ENCODE data around the gene DOCK1.

DOCK1 gene

DNA sequence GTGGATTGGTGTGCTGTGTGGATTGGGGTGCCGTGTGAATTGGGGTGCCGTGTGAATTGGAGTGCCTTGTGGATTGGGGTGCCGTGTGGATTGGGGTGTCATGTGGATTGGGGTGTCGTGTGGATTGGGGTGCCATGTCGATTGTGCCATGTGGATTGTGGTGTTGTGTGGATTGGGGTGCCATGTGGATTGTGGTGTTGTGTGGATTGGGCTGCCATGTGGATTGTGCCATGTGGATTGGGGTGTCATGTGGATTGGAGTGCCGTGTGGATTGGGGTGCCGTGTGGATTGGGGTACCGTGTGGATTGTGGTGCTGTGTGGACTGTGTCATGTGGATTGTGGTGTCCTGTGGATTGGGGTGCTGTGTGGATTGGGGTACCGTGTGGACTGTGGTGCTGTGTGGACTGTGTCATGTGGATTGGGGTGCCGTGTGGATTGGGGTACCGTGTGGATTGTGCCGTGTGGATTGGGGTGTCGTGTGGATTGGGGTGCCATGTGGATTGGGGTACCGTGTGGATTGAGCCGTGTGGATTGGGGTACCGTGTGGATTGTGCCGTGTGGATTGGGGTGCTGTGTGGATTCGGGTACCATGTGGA lies 523.3 kb downstream of the DOCK1 start:
- no peak for DNase-seq (ENCODE audit: low read depth)

DNA sequence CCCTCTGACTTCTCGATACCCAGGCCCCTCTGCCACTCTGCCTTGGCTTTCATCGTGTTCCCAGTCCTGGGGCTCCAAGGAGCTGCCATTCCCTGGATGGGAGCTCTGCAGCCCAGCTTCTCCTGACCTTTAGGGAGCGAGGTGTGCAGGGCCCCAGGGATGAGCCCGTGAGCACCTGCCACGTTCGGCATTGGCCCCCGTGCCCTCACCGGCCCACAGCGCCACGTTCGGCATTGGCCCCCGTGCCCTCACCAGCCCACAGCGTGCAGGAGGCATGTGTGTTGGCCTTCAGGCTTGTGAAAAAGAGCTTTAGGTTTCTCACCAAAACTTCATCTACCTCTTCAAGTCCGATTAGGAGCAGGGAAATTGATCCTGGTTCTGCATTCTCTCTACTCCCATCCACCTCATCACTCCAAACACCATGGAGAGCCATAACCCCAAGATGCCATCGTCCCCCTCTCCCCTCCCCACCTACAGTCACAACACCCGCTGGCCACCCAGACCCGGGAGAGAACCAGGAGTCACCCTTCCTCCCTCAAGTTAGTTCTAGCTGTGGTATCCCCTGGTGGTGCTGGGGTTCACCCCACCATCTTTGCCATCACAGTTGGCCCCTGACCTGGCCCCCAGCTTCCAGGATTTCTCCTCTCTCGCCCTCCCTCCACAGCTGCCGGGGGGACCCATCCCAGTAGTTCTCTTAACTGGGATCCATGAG lies 524.5 kb downstream of the DOCK1 start:
- no peak for DNase-seq (ENCODE audit: low read depth)

DNA sequence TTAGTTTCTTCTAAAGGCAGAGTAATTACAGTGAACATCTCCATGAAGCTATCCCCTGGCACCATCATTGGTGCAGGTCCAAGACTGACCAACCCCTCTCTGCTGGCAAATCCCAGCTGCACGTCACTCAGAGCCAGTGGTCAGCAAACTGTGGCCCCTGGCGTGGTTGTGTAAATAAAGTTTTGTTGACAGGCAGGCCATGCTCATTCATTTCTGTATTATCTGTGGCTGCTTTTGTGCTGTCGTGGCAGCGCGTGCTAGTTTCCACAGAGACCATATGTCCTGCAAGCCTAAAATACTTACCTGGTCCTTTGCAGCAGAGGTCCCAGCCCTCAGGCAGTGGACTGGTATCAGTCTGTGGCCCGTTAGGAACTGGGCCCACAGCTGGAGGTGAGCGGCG lies 526.3 kb downstream of the DOCK1 start:
- DNase-seq (ENCODE audit: low read depth), result no peak

DNA sequence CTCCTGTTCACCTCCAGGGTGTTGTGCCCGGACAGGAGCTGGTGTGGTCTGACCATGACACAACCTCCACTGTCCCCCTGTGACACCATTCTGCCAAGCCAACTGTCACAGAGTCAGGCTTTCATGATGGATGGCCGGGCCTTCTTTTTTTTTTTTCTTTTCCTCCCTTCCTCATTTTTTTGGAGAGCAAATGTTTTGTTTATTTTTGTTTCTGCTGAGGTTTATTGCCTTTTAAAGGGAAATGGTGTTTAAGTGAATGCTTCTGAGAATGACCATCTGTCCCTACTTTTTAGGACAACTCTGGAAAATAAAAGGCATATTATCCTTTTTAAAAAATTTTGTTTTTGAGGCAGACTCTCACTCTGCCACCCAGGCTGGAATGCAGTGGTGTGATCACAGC lies 528.8 kb downstream of the DOCK1 start:
- DNase-seq (ENCODE audit: low read depth), result no peak

DNA sequence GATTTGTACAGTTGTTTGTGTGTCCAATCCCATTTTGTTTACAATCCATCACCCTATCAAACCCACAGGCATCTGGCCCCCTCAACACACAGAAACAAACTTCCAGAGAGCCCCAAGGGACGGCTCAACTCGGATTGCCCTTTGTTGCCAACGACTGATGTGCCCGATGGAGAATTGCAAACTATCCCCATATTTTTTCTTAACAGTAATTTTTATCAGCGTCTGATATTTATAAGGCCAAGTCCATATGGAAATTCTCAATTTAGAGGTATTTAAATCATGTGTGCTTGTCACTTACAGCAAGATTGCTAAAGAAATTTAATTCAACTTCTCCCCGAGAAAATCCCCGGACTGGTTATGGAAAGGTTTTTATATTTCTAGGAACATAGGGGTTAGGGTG lies 530.0 kb downstream of the DOCK1 start:
- no peak for DNase-seq (ENCODE audit: low read depth)

DNA sequence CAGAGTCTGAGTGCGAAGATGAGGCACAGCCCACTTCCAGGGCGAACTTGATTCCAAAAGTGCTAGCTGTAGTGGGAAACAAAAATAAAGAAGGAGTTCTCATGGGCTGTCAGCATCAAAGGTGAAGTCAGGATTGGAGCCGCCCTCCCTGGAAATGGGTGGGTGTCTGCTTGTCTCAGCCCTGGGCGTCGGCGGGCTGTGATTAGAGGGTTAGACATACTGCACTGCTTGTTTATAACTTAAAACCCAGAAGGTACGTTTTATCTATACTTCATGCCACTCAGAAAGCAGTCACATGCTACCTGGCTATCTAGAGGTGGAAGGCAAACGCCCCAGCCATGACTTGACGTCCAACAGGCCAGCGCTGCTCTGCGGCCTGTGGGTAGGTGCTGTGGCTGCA lies 535.1 kb downstream of the DOCK1 start:
- DNase-seq (ENCODE audit: low read depth), result no peak

DNA sequence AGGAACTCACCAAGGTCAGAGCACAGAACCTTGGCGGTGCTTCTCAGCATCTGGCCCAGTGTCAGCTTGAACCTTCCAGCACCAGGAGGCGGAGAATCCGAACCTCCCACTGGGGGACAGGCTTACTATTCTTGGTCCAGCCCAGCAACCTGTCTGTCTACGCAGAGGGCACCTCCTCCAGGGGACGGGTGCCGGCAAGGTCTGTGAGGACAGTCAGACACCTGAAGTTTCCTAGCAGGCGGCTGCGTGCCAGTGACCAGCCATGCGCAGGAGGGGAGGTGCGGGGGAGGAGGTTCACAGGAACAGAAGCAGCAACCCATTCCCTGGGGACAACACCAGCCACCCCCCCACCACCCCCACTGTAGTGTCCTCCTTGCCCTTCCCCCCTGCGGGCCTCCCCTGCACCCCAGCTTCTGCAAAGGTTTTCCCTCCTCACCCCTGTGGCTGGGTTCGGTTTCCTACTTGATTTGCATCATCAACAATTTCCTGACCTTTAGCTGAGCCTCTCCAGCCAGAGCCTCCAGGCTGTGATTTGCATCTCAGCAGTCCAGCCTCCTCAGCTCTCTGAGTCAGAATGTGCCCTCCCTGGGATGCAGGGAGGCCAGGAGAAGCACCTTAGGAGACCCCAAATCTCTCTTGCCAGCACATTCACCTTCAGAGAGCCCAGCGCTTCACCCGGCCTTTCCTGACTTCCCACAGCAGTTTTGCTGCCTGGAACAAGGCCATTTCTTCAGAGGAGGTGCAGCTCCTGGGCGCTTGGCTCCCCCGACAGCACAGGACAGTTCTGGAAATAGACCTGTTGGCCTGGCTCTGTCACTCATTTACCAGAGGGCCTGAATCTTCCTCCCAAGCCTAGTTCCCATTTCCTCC lies 536.4 kb downstream of the DOCK1 start:
- DNase-seq (ENCODE audit: low read depth), result no peak

DNA sequence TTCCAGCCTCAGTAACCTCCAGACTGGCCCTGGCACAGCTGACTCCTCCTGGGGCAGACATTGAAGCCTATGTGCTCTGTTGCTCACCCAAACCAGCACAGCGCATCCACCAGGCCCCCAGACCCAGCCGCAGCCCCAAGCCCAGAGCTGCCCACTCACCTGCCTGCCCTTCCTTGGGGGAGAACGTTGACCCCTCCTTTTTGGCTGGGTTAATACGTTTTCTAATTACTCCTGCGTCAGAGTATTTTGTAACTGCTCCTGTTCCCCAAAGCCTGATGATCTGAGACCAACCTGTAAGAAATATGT lies 536.9 kb downstream of the DOCK1 start:
- DNase-seq (ENCODE audit: low read depth), result no peak

DNA sequence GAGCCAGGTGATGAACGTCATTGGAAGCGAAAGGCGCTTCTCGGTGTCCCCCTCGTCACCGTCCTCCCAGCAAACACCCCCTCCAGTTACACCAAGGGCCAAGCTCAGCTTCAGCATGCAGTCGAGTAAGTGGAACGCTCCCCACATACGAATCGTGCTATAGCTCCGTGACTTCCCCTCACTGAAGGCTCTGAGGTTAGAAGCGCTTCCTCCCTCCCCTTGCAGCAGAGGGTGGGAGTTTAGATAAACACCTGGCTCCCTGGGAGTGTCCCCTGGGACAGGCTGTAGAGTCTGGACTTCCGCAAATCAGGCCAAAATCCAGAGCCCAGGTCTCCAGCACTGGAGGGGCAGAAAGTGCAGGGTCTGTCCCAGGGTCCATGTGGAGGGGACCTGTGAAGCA lies 538.9 kb downstream of the DOCK1 start:
- DNase-seq (ENCODE audit: low read depth), result no peak

DNA sequence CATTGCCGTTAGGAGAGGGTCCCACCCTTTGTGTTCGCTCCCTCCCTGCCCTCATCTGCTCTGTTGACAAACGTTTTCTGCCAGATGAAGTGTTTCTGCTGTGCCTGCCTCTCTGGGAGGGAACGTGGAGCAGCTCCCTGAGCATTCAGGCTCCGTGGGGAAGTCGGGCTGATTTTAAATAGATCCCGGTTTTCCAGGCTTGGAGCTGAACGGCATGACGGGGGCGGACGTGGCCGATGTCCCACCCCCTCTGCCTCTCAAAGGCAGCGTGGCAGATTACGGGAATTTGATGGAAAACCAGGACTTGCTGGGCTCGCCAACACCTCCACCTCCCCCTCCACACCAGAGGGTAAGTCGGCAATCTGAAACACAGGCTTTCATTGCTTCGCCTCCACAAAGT lies 542.0 kb downstream of the DOCK1 start:
- no peak for DNase-seq (ENCODE audit: low read depth)

DNA sequence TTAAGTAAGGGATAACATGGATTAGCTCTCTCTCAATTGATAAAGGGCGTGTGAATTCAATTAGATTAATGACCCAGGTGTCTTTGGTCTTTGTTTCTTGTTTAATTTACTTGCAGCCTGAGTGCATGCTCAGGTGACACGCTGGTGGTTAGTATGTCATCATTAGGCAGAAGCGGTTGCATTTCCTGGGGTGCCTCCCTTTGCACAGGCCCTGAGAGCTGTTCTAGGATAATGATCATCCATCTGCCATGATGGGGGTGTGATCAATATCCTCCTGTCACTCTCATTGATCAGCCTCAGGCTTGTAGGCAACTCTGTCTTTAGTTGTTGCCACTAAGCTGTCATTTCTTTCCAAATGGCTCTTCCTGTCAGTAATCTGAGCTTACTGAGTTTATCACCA lies 544.3 kb downstream of the DOCK1 start:
- DNase-seq (ENCODE audit: low read depth), result no peak

DNA sequence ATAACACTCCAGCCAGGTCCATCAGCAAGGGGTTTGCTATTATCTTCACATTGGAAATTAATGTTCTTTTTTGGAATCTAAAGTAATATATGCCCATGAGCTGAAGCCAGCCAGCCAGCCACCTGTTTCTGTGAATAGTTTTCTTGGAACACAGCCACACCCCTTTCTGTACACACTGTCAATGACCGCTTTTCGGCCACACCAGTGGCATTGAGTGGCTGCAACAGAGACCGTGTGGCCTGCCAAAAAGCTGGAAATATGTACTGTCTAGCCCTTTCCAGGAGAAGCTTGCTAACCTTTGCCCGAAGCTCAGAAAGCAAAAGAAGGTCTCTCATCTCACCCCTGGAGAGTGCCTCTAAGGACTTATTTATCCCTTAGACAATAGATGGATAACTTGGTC lies 545.4 kb downstream of the DOCK1 start:
- DNase-seq (ENCODE audit: low read depth), result no peak

DNA sequence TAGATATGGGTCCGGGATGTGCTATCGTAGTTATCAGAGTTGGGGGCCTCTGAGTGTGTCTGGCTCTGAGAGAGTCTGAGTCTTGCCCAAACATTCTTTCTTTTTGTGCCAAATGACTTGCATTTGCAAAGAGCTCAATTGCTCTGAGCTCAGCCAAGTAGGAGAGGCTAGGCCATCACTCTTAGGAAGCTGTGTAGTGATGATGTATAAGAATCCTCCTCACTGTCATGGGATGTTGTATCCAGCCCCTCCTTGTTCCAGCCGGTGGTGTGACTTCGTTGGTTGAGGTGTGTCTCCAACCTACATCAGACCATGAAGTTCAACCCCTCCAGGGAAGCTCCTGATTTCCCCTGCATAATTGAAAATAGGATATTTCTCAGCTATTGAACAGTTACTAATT lies 546.4 kb downstream of the DOCK1 start:
- no peak for DNase-seq (ENCODE audit: low read depth)

DNA sequence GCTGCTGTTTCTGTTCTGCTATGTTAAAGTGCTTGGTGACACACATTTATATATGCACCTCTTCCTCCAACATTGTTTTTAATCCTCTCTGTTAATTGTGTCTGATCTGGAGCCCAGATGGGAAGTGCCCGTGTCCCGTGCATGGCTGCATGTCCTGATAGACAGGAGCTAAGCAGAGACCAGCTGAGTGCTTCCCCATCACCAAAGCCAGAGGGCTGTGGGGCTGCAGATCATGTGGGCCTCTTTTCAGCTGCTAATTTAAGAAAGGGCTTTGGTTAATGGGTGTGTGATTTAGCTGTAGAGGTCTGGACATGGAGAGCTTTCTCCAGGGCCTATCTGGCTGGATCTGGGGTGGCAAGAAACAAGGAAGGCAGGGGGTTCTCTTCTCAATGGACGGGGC lies 547.3 kb downstream of the DOCK1 start:
- DNase-seq (ENCODE audit: low read depth), result no peak

DNA sequence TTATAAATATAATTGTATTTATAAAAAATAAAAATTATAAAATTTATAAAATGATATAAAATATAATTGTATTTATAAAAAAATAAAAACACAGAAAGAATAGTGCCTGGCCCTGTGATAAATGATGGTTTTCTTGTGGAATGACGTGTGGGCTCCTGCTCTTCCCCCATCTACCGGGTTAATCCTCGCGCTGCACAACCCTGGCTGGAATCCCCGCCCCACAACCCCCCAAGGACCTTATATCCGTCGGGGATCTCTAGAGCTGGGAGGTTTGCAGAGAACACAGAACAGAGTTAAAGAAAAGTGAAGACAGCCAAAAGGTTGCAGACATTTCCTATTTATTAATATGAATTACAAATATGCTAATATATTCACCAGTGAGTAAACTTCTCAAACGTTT lies 548.5 kb downstream of the DOCK1 start:
- no peak for DNase-seq (ENCODE audit: low read depth)

DNA sequence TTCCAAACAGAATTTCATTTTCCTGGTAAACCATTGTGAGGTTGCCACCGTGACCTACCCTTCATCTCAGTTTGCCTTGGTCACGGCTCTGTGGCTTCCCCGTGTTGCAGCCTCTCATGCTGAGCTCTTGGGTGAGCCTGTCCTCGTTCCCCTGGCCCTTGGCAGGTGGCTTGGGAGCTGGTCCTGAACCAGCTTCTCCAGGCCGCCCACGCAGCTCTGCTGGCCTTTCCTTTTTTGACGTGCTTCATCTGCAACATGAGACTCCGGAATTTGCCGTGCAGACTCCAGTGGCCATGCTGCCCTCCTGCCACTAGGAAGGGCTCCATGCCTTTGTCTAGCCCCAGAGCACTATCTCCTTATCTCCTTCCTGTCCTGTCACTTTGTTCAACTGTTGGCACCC lies 550.9 kb downstream of the DOCK1 start:
- no peak for DNase-seq (ENCODE audit: low read depth)

DNA sequence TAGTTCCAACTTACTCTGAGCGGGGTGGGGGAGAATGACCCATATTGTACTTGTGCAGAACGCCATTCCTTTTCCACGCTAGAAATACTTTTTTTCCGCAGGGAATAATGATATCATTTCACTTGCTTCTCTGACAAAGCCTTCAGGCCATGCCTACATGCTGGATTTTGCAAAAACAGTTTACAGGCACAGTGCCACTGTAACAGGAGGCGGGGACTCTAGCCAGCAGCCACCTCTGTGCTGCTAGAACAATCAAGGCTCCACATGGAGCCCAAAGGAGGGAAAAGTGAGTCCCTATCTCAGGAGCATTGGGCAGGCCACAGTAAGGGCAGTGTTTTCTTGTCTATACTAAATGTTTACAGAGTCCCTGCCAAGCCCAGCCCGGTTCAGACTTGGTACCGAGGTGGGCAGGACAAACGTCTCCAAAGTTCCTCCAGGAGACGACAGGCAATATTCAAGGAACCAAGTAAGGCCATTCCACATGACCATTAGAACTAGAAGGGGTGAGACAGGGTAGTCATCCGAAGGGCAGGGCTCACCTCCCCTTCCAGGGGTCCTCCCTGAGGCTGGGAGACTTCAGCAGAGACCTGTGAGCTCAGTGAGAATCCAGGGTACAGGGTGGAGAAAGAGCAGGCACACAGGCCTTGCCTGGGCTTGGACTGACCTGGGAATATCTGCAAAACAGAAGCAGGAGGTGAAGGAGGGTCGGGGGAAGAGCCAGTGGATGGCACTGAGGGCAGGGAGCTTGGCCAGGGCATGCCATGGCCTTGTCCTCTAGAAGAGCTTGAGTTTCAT lies 553.0 kb downstream of the DOCK1 start:
- DNase-seq (ENCODE audit: low read depth), result no peak

DNA sequence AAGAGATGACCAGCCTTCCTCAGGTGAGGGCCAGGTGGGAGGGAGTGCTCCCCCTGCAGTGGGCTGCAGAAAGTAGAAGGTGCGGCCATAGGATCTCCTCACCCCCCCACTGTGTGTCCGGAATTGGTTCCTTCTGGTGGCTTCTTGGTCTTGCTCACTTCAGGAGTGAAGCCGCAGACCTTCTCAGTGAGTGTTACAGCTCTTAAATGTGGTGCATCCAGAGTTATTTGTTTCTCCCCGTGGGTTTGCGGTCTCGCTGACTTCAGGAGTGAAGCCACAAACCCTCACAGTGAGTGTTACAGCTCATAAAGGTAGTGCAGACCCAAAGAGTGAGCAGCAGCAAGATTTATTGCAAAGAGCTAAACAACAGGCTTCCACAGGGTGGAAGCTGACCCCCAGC lies 553.6 kb downstream of the DOCK1 start:
- no peak for DNase-seq (ENCODE audit: low read depth)

DNA sequence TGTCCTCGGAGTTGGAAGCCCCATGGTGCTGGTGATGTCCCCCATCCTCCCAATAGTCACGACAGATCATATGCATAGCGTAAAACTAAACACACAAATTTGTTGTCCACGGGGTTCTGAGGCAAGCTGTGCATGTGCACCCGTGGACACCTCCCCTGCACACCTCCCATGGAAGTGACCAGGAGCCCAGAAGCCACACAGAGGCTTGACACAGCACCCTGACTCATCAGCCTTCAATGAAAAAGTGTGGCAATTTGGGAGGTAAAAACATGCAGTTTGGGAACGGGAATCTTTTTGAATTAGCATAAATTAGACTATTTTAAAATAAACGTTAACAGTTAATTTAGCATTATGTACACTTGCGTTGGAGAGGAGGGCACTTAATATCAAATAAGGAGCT lies 554.7 kb downstream of the DOCK1 start:
- no peak for DNase-seq (ENCODE audit: low read depth)

DNA sequence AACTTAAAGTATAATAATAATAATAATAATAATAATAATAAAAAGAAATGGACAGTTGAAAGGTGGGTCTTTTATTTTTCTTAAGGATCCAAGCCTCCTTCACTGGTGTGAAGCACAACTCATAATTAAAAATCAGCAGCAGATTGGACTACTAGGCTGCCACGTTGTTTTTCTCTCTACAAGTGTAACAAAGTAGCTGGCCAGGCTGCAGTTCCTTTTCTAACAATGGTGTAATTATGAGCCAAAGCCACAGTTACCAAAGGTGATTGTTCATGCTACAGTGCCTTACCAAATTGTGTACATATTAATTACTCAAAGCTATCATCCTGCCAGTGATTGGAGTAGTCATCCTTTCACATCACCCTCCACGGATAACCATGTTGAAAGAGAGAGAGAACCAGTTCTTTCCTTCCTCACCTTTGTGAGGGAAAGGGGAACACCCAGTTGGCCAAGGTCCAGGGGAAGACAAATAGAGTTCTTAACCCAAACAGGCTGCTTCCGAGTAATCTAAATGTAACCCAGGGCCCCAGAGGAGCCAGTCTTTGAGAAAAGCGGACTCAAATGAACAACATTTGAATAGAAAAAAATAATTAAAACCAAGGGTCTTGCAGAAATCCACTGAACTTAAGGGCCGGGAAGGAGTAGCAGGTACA lies 557.5 kb downstream of the DOCK1 start:
- DNase-seq (ENCODE audit: low read depth), result no peak

DNA sequence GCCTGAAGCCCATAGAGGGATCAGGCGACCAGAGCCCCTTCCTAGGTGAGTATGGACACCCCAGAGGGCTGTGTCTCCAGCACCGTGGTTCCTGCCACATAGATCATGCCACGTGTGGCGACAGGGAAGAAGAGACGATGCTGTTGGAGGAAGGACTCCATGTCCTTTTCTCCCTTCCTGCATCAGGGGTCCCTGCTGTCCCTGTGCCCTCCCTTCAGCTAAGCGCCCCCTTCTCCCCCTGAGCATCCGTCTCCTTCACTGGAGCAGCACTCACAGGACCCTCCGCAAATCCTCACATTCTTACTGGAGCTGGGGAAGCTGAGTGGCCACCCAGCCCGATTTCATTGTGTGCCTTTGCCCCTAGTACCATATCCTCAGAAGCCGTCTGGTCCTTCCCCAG lies 558.3 kb downstream of the DOCK1 start:
- DNase-seq (ENCODE audit: low read depth), result no peak

DNA sequence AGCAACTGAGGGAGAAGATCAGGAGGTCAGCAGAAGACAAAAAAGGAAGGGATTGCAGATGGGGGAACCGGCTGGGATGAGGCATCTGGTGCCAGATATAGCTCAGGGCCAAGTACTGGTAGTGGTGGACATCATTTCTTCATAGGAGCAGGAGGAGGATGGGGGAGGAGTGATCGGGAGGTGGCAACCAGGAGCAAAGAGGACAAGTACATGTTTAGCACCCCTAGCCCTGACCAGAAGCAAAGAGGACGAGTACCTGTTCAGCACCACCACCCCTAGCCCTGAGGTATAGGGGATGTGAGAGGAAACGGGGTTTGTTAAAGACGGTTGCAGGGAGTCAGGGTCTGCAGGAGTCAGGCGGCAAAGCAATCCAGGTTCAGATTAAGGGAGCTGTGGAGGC lies 559.3 kb downstream of the DOCK1 start:
- no peak for DNase-seq (ENCODE audit: low read depth)

Data from amniotic epithelial cell (primary cell).